SIG-M5 treated with dmso at 0.1 percent for 504 hours (cell line): ENCODE results near the gene IBTK.
"Not testable (repeated sequence)": the region's sequence is repeated elsewhere in the genome, so short reads cannot be mapped to it uniquely, and the experiment has no call there.

Experiments used
- DNase-seq: peaks from one replicate; lab custom pipeline; 2025; ENCODE audit not compliant: unreplicated experiment; lab: John Stamatoyannopoulos, UW

Gene IBTK

GRCh38 chr6:82246370-82246769, 1.2 kb downstream of the IBTK start:
- no peak for DNase-seq

- DNase-seq: no peak
Observed at GRCh38 chr6:82245376-82245775, 2.2 kb downstream of the IBTK start.

DNA sequence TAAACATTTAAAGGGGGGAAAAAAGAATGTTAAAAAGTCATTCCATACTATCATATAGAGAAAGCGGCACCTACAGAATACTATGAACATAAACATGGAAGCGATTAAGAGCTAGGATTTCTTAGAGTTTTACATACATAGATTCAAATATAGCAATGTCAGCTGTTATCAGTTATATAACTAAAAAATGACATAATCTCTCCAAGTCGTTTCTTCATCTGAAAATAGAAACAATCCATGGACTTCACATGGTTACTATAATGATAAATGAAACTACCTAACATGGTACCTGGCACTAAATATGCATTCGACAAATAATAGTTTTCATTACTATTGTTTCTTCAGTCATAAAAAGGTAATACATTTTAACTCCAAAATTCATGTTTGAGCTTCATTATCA, 3.7 kb downstream of the IBTK start:
- no peak for DNase-seq

GRCh38 chr6:82240186-82240585, 7.4 kb downstream of the IBTK start:
- DNase-seq: no peak

GRCh38 chr6:82239597-82239996, 7.9 kb downstream of the IBTK start:
- no peak for DNase-seq

- no peak for DNase-seq
Observed at GRCh38 chr6:82237013-82237412, 10.5 kb downstream of the IBTK start.

DNA sequence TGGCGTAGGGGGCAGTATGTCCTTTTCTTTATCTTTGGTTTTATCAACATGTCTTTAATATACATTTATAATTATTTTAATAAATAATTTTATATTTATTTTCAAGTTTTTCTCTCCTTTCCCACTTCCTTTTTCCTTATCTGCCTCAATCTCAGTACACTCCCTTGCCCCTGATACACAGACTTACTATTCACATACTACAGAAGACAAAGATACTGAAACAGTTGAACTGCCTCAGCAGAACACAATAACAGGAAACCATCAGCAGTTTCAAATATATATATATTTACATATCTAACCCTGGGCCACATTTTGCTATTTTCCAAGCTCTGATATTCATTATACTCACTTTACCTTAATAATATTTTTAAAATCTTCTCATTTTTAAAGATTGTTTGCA, 19.8 kb downstream of the IBTK start:
- DNase-seq: no peak

- no peak for DNase-seq
Observed at GRCh38 chr6:82220167-82220566, 27.4 kb downstream of the IBTK start.

DNA sequence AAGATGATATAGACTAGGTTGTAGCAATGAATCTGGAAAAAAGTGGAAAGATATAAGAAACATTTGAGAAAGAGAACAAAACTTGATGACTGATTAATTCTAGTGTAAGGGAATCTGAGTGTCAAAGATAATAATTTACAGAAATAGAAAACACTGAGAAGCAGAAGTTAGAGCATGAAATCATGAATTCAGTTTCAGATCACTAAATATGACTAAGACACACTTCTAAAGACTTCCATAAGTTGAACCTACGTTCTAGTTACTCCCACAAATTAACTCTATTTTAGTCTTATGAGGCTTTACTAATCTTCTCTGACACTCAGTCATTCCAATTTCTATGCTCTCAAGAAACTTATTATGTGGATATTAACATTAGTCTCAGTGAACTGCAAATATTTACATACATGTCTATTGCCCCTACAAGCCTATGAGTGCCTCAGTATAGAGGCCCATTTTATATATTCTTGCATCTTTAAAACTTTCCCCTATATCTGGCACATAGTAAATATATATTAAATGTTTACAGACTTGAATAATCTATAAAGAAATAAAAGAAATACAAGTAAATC, 30.4 kb downstream of the IBTK start:
- DNase-seq: peak; percentile 19

- DNase-seq: no peak
Observed at GRCh38 chr6:82216549-82216948, 31.0 kb downstream of the IBTK start.

DNA sequence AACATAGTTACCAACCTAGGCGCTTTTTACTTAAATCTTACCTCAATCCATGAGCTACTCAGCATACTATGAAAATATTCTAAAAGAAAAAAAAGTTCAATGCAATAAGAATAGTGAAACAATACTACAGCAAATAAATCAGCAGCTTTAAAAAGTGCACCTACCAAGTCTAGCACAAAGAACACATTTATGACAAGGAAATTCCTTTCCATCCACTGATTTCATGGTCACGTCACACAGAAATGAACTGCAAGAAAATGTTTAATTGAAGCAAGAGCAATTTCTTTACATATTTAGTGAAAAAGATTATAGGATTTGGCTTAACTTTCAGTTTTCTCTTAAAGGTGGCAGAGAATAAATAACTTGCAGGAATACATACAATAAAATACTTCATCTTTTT, 36.2 kb downstream of the IBTK start:
- DNase-seq: no peak

- no peak for DNase-seq
Observed at GRCh38 chr6:82208913-82209312, 38.6 kb downstream of the IBTK start.

DNA sequence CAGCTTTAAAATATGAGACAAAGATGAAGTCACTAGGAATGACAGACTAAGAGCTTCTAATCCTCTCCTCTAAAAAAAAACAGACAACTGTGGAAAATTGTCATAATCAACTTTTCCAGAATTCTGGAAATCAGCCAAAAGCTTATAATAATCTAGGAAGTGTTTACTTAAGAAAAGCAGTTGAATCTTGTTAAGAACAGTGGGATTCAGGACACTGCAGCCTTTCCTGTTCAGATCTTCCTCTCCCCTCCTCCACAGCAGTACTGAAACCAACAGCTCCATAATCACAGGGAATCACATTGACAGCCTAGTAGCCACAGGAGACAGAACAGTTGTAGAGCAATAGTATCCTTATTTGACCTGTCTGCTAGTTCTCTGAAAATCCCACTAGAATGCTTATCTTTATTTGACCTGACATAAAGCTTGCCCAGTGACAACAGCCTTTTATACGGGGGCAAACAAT, 41.6 kb downstream of the IBTK start:
- DNase-seq: no peak

DNA sequence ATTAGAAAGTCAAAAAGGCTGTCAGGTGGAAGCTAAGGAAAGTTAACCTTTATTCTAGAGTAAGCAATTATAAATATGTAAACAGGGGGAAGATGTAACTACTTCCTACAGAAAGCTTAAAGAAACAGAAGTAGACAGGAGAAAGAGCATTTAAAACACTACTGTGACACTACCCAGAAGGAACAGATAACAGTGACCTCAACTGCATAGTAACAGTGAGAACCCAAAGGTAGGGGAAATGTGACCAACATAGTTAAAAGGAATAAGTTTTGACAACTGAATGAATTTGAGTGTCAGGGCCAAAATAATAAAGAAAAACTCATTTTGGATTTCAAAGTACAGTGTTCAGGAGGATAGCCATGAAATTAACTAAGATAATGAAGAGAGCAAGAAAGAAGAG, 43.5 kb downstream of the IBTK start:
- no peak for DNase-seq

GRCh38 chr6:82197784-82198183, 49.8 kb downstream of the IBTK start:
- DNase-seq: no peak

GRCh38 chr6:82197245-82197644, 50.3 kb downstream of the IBTK start:
- DNase-seq: not testable (repeated sequence)

GRCh38 chr6:82196161-82196560, 51.4 kb downstream of the IBTK start:
- DNase-seq: no peak

DNA sequence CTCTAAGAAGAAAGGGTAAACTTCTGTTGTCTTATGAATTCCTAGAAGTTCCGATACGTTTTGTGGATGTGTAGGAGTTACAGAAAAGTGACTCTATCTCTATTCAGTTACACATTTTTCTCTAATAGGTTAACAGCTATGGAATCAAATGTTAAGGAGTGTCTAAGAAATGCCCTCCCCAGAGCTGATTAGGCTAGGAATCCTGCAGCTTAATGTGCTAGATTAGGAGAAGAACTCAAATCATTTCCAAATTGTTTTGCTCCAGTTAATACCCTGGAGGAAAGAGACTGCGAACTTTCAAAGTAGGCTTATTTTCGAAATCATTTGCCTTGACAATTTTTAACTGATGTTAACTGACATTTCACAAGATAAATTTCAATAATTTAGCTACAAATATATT, 51.9 kb downstream of the IBTK start:
- no peak for DNase-seq

- no peak for DNase-seq
Observed at GRCh38 chr6:82185948-82186535, 61.5 kb downstream of the IBTK start.

DNA sequence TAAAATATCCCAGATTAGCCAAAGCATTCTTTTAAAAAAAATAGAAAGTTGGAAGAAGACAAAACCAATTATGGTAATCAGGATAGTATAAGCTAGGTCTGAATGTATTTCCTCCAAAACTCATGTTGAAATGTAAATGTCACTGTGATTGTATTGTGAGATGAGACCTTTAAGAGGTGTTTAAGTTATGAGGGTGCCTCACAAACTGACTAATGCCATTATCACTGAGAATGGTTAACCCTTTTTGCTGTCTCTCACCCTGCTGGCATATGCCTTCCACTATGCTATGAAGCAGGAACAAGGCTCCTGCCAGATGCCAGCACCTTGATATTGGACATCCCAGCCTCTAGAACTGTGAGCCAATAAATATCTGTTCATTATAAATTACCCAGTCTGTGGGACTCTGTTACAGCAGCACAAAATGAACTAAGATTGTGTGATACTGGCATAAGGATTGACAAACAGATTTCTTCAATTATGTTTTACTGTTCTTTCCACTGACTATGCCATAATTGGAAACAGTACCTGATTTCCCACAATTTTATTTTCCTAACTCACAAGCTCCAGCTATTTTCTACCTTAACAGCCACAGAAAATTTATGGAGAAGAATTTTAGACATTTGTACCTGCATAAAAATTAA, 63.8 kb downstream of the IBTK start:
- no peak for DNase-seq

DNA sequence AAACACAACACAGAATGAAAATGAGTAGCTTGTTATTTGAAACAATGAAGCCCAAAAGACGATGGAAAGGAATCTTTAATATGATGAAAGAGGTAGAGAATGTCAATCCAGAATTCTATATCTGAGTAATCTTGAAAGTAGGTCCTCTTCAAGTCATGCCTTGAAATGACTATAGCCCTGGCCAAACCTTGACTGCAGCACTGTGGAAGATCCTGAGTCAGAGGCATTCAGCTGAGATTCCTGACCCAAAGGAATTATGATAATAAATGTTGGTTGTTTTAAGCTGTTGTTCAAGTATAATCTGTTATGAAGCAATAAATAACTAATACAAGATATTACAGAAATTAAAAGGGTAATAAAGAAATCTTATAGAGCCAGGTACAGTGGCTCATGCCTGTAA, 64.8 kb downstream of the IBTK start:
- DNase-seq: no peak

- DNase-seq: no peak
Observed at GRCh38 chr6:82179415-82179814, 68.1 kb downstream of the IBTK start.

GRCh38 chr6:82178759-82179112, 68.8 kb downstream of the IBTK start:
- no peak for DNase-seq
